H1 (cell line): ENCODE data around the gene EEF1A2. TPM values are rescaled to one million over a fixed set of nuclear protein-coding genes. Genes with fewer than 3 reads are reported as not detected.

ENCODE experiments used
- CTCF ChIA-PET: fragments of 300-600 bp; sonication (Branson Sonifier 250); formaldehyde crosslinking; loops from one replicate; lab custom pipeline; 2021; ENCODE audit not compliant: partially characterized antibody; lab: Charles Lee
- POLR2A ChIA-PET: fragments of 300-600 bp; sonication (Branson Sonifier 250); formaldehyde crosslinking; loops from one replicate; lab custom pipeline; 2021; ENCODE audit warnings: inconsistent platforms; ENCODE audit not compliant: partially characterized antibody; lab: Charles Lee
- DNase-seq, 2 experiments: peaks; one replicate each; pipeline versions ENCODE4 v3.0.0 to v3.0.0-alpha.2; 2010 to 2022; ENCODE audit warnings: low spot score in 2 of 2, low read depth in 1 of 2, mixed read lengths in 1 of 2
- FAIRE-seq: peaks from 2 replicates; lab custom pipeline; 2011; peaks lifted over from hg19 to GRCh38; lab: Jason Lieb, UNC
- H2AFZ ChIP-seq: 2 replicates; pipeline ENCODE4 v1.8.1; 2012; ENCODE audit warnings: low read length, inconsistent platforms
- H2AK5ac ChIP-seq: 2 replicates; pipeline ENCODE4 v1.6.1; 2013; ENCODE audit warnings: low read depth, low read length
- H2BK120ac ChIP-seq: replicated peaks from 2 replicates; pipeline ENCODE3; 2013; ENCODE audit warnings: low read depth, low read length, inconsistent platforms
- H2BK12ac ChIP-seq: 2 replicates; pipeline ENCODE4 v1.6.1; 2013; ENCODE audit warnings: low read depth, low read length
- H2BK15ac ChIP-seq: 2 replicates; pipeline ENCODE4 v1.6.1; 2013; ENCODE audit warnings: low read length
- H2BK20ac ChIP-seq: 2 replicates; pipeline ENCODE4 v1.6.1; 2013; ENCODE audit warnings: low read length
- H2BK5ac ChIP-seq: 2 replicates; pipeline ENCODE4 v1.6.1; 2013; ENCODE audit warnings: low read depth, low read length
- H3K14ac ChIP-seq: 2 replicates; pipeline ENCODE4 v1.6.1; 2013; ENCODE audit warnings: inconsistent platforms; ENCODE audit not compliant: insufficient read length
- H3K18ac ChIP-seq: 2 replicates; pipeline ENCODE4 v1.6.1; 2013; ENCODE audit warnings: low read length; ENCODE audit errors: extremely low read depth
- H3K23ac ChIP-seq: 2 replicates; pipeline ENCODE4 v1.6.1; 2013; ENCODE audit warnings: inconsistent platforms; ENCODE audit not compliant: insufficient read length
- H3K23me2 ChIP-seq: 2 replicates; pipeline ENCODE4 v1.6.1; 2013; ENCODE audit warnings: low read depth, low read length
- H3K27ac ChIP-seq: 2 replicates; pipeline ENCODE4 v1.6.1; 2011; ENCODE audit warnings: low read depth, low read length, inconsistent platforms
- H3K27me3 ChIP-seq, 4 experiments: replicated peaks in 1 of 4; 1 replicate in 1 of 4; 2 replicates in 3 of 4; pipeline versions ENCODE4 v1.6.1 to v1.8.1; 2011 to 2013; ENCODE audit warnings: low read length in 3 of 4, mild to moderate bottlenecking in 3 of 4, inconsistent platforms in 2 of 4, mixed read lengths in 2 of 4, moderate library complexity in 1 of 4; ENCODE audit not compliant: control insufficient read depth in 3 of 4, insufficient read depth in 3 of 4; ENCODE audit errors: extremely low read depth in 1 of 4
- H3K36me3 ChIP-seq, 4 experiments: 2 replicates each; pipeline versions ENCODE4 v1.6.1 to v1.8.1; 2011 to 2013; ENCODE audit warnings: mild to moderate bottlenecking in 4 of 4, low read length in 3 of 4, moderate library complexity in 2 of 4, control low read depth in 1 of 4, inconsistent platforms in 1 of 4; ENCODE audit not compliant: insufficient read depth in 4 of 4, control insufficient read depth in 2 of 4
- H3K4ac ChIP-seq: replicated peaks from 2 replicates; pipeline ENCODE3; 2013; ENCODE audit warnings: low read length, low read depth, mixed read lengths, inconsistent platforms; ENCODE audit not compliant: insufficient read length
- H3K4me1 ChIP-seq, 4 experiments: replicated peaks in 1 of 4; 1 replicate in 1 of 4; 2 replicates in 3 of 4; pipeline versions ENCODE4 v1.6.1 to v1.8.1; 2011 to 2013; ENCODE audit warnings: low read length in 3 of 4, inconsistent platforms in 2 of 4, mixed read lengths in 1 of 4; ENCODE audit not compliant: insufficient read depth in 4 of 4, control insufficient read depth in 3 of 4
- H3K4me2 ChIP-seq, 2 experiments: 2 replicates each; pipeline versions ENCODE4 v1.6.1 to v1.8.1; 2011 to 2013; ENCODE audit warnings: low read depth in 2 of 2, low read length in 2 of 2, control low read depth in 1 of 2, inconsistent platforms in 1 of 2, mild to moderate bottlenecking in 1 of 2; ENCODE audit not compliant: insufficient read depth in 1 of 2
- H3K4me3 ChIP-seq, 4 experiments: fragments of 200-600, 300-600 bp in 1 of 4; sonication (generic), shearing (Covaris generic), sonication (Bioruptor Twin) in 1 of 4; 2 replicates each; pipeline versions ENCODE4 v1.5.1 to v1.8.1; 2011 to 2016; ENCODE audit warnings: low read length in 4 of 4, low read depth in 3 of 4, control low read depth in 2 of 4, inconsistent platforms in 2 of 4, mild to moderate bottlenecking in 2 of 4, mixed read lengths in 1 of 4, moderate library complexity in 1 of 4; ENCODE audit not compliant: insufficient read depth in 2 of 4; ENCODE audit errors: extremely low read depth in 1 of 4
- H3K56ac ChIP-seq: replicated peaks from 2 replicates; pipeline ENCODE3; 2013; ENCODE audit warnings: low read depth, mild to moderate bottlenecking, mixed read lengths, low read length, inconsistent platforms; ENCODE audit not compliant: insufficient read length
- H3K79me1 ChIP-seq: 2 replicates; pipeline ENCODE4 v1.6.1; 2013; ENCODE audit warnings: low read depth, low read length, control low read depth
- H3K79me2 ChIP-seq, 2 experiments: 2 replicates each; pipeline versions ENCODE4 v1.6.1 to v1.8.1; 2012 to 2013; ENCODE audit warnings: low read length in 2 of 2, mild to moderate bottlenecking in 2 of 2, inconsistent platforms in 1 of 2; ENCODE audit not compliant: insufficient read depth in 2 of 2, control insufficient read depth in 1 of 2
- H3K9ac ChIP-seq, 4 experiments: replicated peaks in 1 of 4; 1 replicate in 1 of 4; 2 replicates in 3 of 4; pipeline versions ENCODE4 v1.6.1 to v1.8.1; 2011 to 2013; ENCODE audit warnings: low read depth in 3 of 4, low read length in 3 of 4, control low read depth in 2 of 4, mild to moderate bottlenecking in 2 of 4, moderate library complexity in 2 of 4, inconsistent platforms in 1 of 4; ENCODE audit errors: extremely low read depth in 1 of 4
- H3K9me3 ChIP-seq, 2 experiments: 2 replicates each; pipeline versions ENCODE4 v1.6.1 to v1.8.1; 2012 to 2013; ENCODE audit warnings: mild to moderate bottlenecking in 2 of 2, moderate library complexity in 2 of 2, control low read depth in 1 of 2, inconsistent platforms in 1 of 2, low read depth in 1 of 2, low read length in 1 of 2, mixed read lengths in 1 of 2; ENCODE audit not compliant: insufficient read depth in 2 of 2
- H4K20me1 ChIP-seq, 2 experiments: replicated peaks in 1 of 2; 2 replicates each; pipeline versions ENCODE3 to v1.8.1; 2011 to 2013; ENCODE audit warnings: inconsistent platforms in 2 of 2, low read length in 2 of 2, mild to moderate bottlenecking in 1 of 2; ENCODE audit not compliant: insufficient read depth in 2 of 2, control insufficient read depth in 1 of 2
- H4K5ac ChIP-seq: 2 replicates; pipeline ENCODE4 v1.6.1; 2013; ENCODE audit warnings: low read length, low read depth, mixed read lengths, inconsistent platforms; ENCODE audit not compliant: insufficient read length
- H4K8ac ChIP-seq: 2 replicates; pipeline ENCODE4 v1.8.0; 2013; ENCODE audit warnings: mild to moderate bottlenecking, moderate library complexity, low read length, inconsistent platforms; ENCODE audit not compliant: insufficient read depth; ENCODE audit errors: extremely low read depth
- H4K91ac ChIP-seq: replicated peaks from 2 replicates; pipeline ENCODE3; 2013; ENCODE audit warnings: low read length, mixed read lengths, inconsistent platforms; ENCODE audit not compliant: insufficient read length
- CREB1 ChIP-seq: IDR thresholded peaks from 2 replicates; pipeline ENCODE4 v1.6.1; 2012; ENCODE audit warnings: inconsistent platforms
- PHF8 ChIP-seq: fragments of 200-600 bp; sonication (generic); conservative IDR thresholded peaks from 2 replicates; pipeline ENCODE4 v1.7.1; 2012; ENCODE audit warnings: low read depth, mild to moderate bottlenecking, inconsistent platforms, low read length, moderate library complexity
- SIRT6 ChIP-seq: IDR thresholded peaks from one replicate; pipeline ENCODE4 v1.7.1; 2012; ENCODE audit warnings: low read length, inconsistent platforms
- SP2 ChIP-seq: IDR thresholded peaks from 2 replicates; pipeline ENCODE4 v1.6.1; 2012; ENCODE audit warnings: mild to moderate bottlenecking, low read length, inconsistent platforms
- SRF ChIP-seq: IDR thresholded peaks from 2 replicates; pipeline ENCODE4 v1.6.1; 2011; ENCODE audit warnings: mild to moderate bottlenecking, low read depth, low read length, moderate library complexity
- TAF1 ChIP-seq: IDR thresholded peaks from 2 replicates; pipeline ENCODE4 v1.6.1; 2011; ENCODE audit warnings: mild to moderate bottlenecking, low read depth, low read length
- WGBS, 2 experiments: shearing (Covaris generic) in 1 of 2; methylation state at CpG; one replicate each; pipeline versions ENCODE4 v1.1.6 to v1.1.7; 2013 to 2015; ENCODE audit warnings: low lambda C conversion rate in 2 of 2, mixed read lengths in 2 of 2, inconsistent platforms in 1 of 2, low coverage in 1 of 2, missing lambda C conversion rate in 1 of 2; ENCODE audit not compliant: insufficient replicate concordance in 2 of 2, insufficient coverage in 1 of 2, insufficient read length in 1 of 2; ENCODE audit errors: extremely low coverage in 1 of 2, missing lambda C conversion rate in 1 of 2; 5-methylcytosine and 5-hydroxymethylcytosine counted together
- polyA plus RNA-seq, 7 experiments: library from polyadenylated mRNA; depleted of rRNA in 3 of 7; stranded (reverse) in 5 of 7; unstranded in 2 of 7; fragments of >200 nt in 5 of 7; fragments of 200-250 nt in 2 of 7; gene quantifications; 1 replicate in 5 of 7; 2 replicates in 1 of 7; 4 replicates in 1 of 7; pipeline versions ENCODE4 v1.2.1 to v1.2.3, GENCODE V29; 2011 to 2013; ENCODE audit warnings: missing spikeins in 2 of 7, mixed read lengths in 2 of 7
- total RNA-seq: library from RNA; stranded (reverse); fragmentation: NEBNext Ultra II Directional; extraction: Animal tissue kit (Norgen Biotek cat#: 25700); gene quantifications from 2 replicates; pipeline ENCODE4 v1.2.1, GENCODE V29; 2021

EEF1A2 gene
- total and polyA plus RNA-seq, 2 of the 8 experiments (the other 6 are each of a cell fraction or from before 2014, with no cell fraction given), result 7.4 to 25.8 TPM

GRCh38 chr20:63492982-63493381, 5.9 kb downstream of the EEF1A2 start:
- Histone ChIP-seq H3K79me2 (no peaks in the 10 kb centered on the region), H3K56ac (no peak overlapping the region), H4K91ac (no peak overlapping the region), H2AK5ac (no peak overlapping the region), H3K9me3 (no peaks in the 10 kb centered on the region), H2BK120ac (no peak overlapping the region), H3K14ac (no peak overlapping the region), H3K4ac (no peak overlapping the region), H3K4me1 (peaks cover 0 to 21% (median 13%) of the 10 kb centered on the region in 4 experiments; a peak in 6 of 7 replicates), H2BK20ac (no peak overlapping the region), H3K27me3 (peaks cover 2 to 33% (median 30%) of the 10 kb centered on the region in 4 experiments), H3K36me3 (peaks cover 0 to 8% (median 1%) of the 10 kb centered on the region in 4 experiments; a peak in 5 of 8 replicates), H3K18ac (no peak overlapping the region), H3K4me2 (no peak overlapping the region), H2BK12ac (no peak overlapping the region), H2AFZ (no peak overlapping the region), H4K8ac (no peak overlapping the region), H3K9ac (no peak overlapping the region), H3K79me1 (no peaks in the 10 kb centered on the region), H3K27ac (no peak overlapping the region), H2BK15ac (no peak overlapping the region), H3K23me2 (peaks cover 16% of the 10 kb centered on the region; the same call in 1 of the 2 replicates), H3K4me3 (no peak overlapping the region), H2BK5ac (no peak overlapping the region), H3K23ac (no peak overlapping the region), H4K5ac (no peak overlapping the region), H4K20me1 (peaks cover 0 to 10% of the 10 kb centered on the region in 2 experiments)
- no peak for TF ChIP-seq SRF
- no peak for TF ChIP-seq PHF8
- no peak for TF ChIP-seq TAF1
- no peak for TF ChIP-seq CREB1
- TF ChIP-seq SIRT6, result no peak
- TF ChIP-seq SP2, result no peak
- POLR2A ChIA-PET, result interaction anchor here (1.0 to 2.2 kb wide), 2 partner anchors 28 to 30 kb away, joined by 4 to 6 read pairs; partner anchors contain the start of gene PPDPF
- DNase-seq, result no peak
- CTCF ChIA-PET, result interaction anchor here (0.8 to 1.5 kb wide), 4 partner anchors 10 to 116 kb away, joined by 3 to 6 read pairs (median 4); no protein-coding TSS in a partner anchor
- no peak for FAIRE-seq
- WGBS, 2 experiments, result 86% methylated on average over 2 of the region's 14 CpGs; no CpG with 5 or more reads in 1 of the 2 experiments
